CD4-positive, alpha-beta T cell (primary cell): ENCODE measurements around the gene LRP8. TPM values are rescaled to one million over a fixed set of nuclear protein-coding genes. Genes with fewer than 3 reads are reported as not detected.

Source experiments
- ATAC-seq: fragments of 200-7000 bp; cut with Tn5 transposase; one replicate; pipeline ENCODE4 v1.10.0; 2022; ENCODE audit warnings: mild to moderate bottlenecking; ENCODE audit not compliant: poor library complexity
- CTCF ChIA-PET: fragments of 350-600 bp; sonication (Branson Sonifier 250); formaldehyde crosslinking; loops from one replicate; lab custom pipeline; 2021; ENCODE audit warnings: antibody characterized with exemption, inconsistent platforms; lab: Charles Lee
- POLR2A ChIA-PET: fragments of 350-600 bp; sonication (Branson Sonifier 250); formaldehyde crosslinking; loops from one replicate; lab custom pipeline; 2021; ENCODE audit warnings: antibody characterized with exemption, inconsistent platforms; lab: Charles Lee
- DNase-seq, 14 experiments: peaks; one replicate each; pipeline ENCODE4 v3.0.0-alpha.2; 2013 to 2020; ENCODE audit warnings: mixed read lengths in 2 of 14
- H3K27ac ChIP-seq, 2 donors: one replicate each; pipeline versions ENCODE4 v1.5.1 to v1.7.0; 2013; ENCODE audit warnings: low read length in 2 of 2, low read depth in 1 of 2, mild to moderate bottlenecking in 1 of 2
- H3K27me3 ChIP-seq, 2 experiments: 1 replicate in 1 of 2; 2 replicates in 1 of 2; pipeline versions ENCODE4 v1.6.1 to v1.7.0; 2013; ENCODE audit warnings: low read length in 2 of 2, control low read depth in 1 of 2, mild to moderate bottlenecking in 1 of 2, moderate library complexity in 1 of 2; ENCODE audit not compliant: insufficient read depth in 2 of 2, control insufficient read depth in 1 of 2
- H3K36me3 ChIP-seq: one replicate; pipeline ENCODE4 v1.6.1; 2013; ENCODE audit warnings: low read length, control low read depth; ENCODE audit not compliant: insufficient read depth
- H3K4me1 ChIP-seq: one replicate; pipeline ENCODE4 v1.6.1; 2013; ENCODE audit warnings: low read length, control low read depth; ENCODE audit not compliant: insufficient read depth
- H3K4me3 ChIP-seq: one replicate; pipeline ENCODE4 v1.5.1; 2013; ENCODE audit warnings: mild to moderate bottlenecking, low read length, moderate library complexity
- H3K9me3 ChIP-seq, 2 experiments: 1 replicate in 1 of 2; 2 replicates in 1 of 2; pipeline versions ENCODE4 v1.6.1 to v1.7.0; 2013; ENCODE audit warnings: low read length in 2 of 2, mild to moderate bottlenecking in 2 of 2, control low read depth in 1 of 2, moderate library complexity in 1 of 2; ENCODE audit not compliant: control insufficient read depth in 1 of 2, insufficient read depth in 1 of 2
- H3K27ac Mint-ChIP-seq: one replicate; pipeline ENCODE4 v1.8.0; 2020; ENCODE audit warnings: mixed read lengths
- H3K27me3 Mint-ChIP-seq: one replicate; pipeline ENCODE4 v1.8.0; 2021; ENCODE audit warnings: mixed read lengths
- H3K36me3 Mint-ChIP-seq: one replicate; pipeline ENCODE4 v1.8.0; 2021; ENCODE audit warnings: low read depth, mixed read lengths
- H3K4me1 Mint-ChIP-seq: one replicate; pipeline ENCODE4 v1.8.0; 2021; ENCODE audit warnings: low read depth, mixed read lengths
- H3K4me3 Mint-ChIP-seq: one replicate; pipeline ENCODE4 v1.8.0; 2020; ENCODE audit warnings: mild to moderate bottlenecking, mixed read lengths
- H3K9me3 Mint-ChIP-seq: one replicate; pipeline ENCODE4 v1.8.0; 2020; ENCODE audit warnings: mixed read lengths
- intact Hi-C, 2 experiments: fragments of 100-400 bp; cut with DNase I in 1 of 2; cut with micrococcal nuclease in 1 of 2; formaldehyde crosslinking; loops; one replicate each; pipeline versions ENCODE4 v1.15.1 to v1.9.0; 2023 to 2025; cut with DNase I, micrococcal nuclease
- total RNA-seq, 174 experiments: library from RNA in 2 of 174; stranded (reverse) in 2 of 174; gene quantifications; one replicate each; pipeline ENCODE4 v1.2.3 and lab custom pipeline; 2021 to 2026
- TF ChIP-seq, protein P1 (sequence below): fragments of 200-600 bp; IDR thresholded peaks from one replicate; pipeline ENCODE4 v1.8.0; 2022; ENCODE audit warnings: antibody characterized with exemption, mild to moderate bottlenecking

Gene LRP8
- total RNA-seq, 2 experiments from 2014 or later: 8.1 to 11.5 TPM

DNA sequence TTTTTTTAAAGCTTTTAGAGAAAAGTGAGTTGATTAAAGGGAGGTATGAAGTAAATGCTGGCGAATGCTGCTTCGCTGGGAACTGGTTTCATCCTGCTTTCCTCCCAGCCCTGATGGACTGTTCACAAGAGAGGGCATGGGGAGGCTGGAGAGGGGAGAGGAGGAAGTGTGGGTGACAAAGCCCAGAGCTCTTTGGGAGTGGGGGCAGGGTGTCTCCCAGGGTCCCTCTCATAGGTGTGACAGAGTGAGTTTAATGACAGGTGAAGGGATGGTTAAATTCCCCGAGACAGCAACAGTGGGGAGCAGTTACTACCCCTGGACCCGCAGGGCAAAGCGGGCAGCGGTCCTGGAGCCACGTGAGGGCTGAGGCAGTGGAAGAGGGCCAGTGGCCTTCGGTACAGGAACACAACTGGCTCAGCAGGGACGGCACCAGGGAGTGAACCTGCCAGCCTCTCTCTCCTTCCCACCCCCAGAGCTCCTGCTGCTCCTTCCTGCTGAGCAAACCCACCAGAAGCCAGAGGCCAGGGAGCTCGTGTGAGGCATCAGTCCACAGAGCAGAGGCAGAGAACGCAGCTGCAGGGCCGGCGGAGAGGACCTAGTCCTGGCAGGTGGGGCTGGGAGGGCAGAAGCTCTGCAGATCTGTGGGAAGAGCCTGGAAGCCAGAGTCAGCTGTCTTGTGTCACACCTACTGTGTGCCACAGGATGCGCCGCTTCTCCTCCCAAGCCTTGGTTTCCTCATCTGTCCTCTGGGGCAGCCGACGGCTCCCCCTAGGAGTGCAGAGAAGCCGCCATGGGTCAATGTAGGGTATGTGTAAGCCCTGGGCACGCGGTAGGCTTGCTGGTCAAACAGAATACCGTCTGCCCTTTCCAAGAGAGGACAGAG is 20.9 kb upstream of the LRP8 start:
- H3K4me1 ChIP-seq: no peaks in the 10 kb centered on the region
- H3K4me3 ChIP-seq: no peak overlapping the region
- no peaks in the 10 kb centered on the region for H3K27me3 ChIP-seq
- no peak overlapping the region for H3K4me3 Mint-ChIP-seq
- H3K27ac ChIP-seq: no peak overlapping the region
- no peaks in the 10 kb centered on the region for H3K9me3 ChIP-seq
- TF ChIP-seq, protein P1, sequence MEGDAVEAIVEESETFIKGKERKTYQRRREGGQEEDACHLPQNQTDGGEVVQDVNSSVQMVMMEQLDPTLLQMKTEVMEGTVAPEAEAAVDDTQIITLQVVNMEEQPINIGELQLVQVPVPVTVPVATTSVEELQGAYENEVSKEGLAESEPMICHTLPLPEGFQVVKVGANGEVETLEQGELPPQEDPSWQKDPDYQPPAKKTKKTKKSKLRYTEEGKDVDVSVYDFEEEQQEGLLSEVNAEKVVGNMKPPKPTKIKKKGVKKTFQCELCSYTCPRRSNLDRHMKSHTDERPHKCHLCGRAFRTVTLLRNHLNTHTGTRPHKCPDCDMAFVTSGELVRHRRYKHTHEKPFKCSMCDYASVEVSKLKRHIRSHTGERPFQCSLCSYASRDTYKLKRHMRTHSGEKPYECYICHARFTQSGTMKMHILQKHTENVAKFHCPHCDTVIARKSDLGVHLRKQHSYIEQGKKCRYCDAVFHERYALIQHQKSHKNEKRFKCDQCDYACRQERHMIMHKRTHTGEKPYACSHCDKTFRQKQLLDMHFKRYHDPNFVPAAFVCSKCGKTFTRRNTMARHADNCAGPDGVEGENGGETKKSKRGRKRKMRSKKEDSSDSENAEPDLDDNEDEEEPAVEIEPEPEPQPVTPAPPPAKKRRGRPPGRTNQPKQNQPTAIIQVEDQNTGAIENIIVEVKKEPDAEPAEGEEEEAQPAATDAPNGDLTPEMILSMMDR: no peak
- ATAC-seq: no peak
- H3K36me3 ChIP-seq: no peaks in the 10 kb centered on the region
- no peaks in the 10 kb centered on the region for H3K27me3 Mint-ChIP-seq
- no peaks in the 10 kb centered on the region for H3K4me1 Mint-ChIP-seq
- intact Hi-C loops: no loop called here
- H3K9me3 Mint-ChIP-seq: no peaks in the 10 kb centered on the region
- H3K27ac Mint-ChIP-seq: no peak overlapping the region
- ChIA-PET CTCF (no interaction called here), POLR2A (no interaction called here)
- peak in 1 of 14 experiments; percentile 19 for DNase-seq
- H3K36me3 Mint-ChIP-seq: no peaks in the 10 kb centered on the region

DNA sequence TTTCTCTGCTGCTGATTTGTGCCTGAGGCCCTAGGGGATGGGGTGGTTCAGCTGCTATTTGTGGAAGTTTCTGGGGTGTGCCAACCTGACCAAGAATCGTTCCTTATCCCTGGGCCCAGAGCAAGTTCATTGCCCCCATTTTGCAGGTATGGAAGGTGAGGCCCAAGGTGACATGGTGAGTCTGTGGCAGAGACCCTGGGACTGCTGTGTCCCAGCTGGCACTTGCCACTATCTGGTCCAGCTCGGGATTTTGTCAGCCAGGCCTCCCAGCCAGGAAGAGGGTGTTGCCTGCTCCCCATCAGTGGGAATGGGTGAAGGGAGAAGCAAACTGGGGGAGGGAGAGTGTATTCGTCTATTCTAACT is 18.9 kb upstream of the LRP8 start:
- Mint-ChIP-seq H3K9me3 (no peaks in the 10 kb centered on the region), H3K27me3 (no peaks in the 10 kb centered on the region), H3K36me3 (no peaks in the 10 kb centered on the region), H3K27ac (no peak overlapping the region), H3K4me1 (no peaks in the 10 kb centered on the region), H3K4me3 (no peak overlapping the region)
- ATAC-seq (no peak), DNase-seq (peak in 1 of 14 experiments; percentile 19)
- Histone ChIP-seq H3K4me3 (no peak overlapping the region), H3K27ac (no peak overlapping the region), H3K4me1 (no peaks in the 10 kb centered on the region), H3K27me3 (no peaks in the 10 kb centered on the region), H3K9me3 (no peaks in the 10 kb centered on the region), H3K36me3 (no peaks in the 10 kb centered on the region)
- TF ChIP-seq, protein P1: no peak
- ChIA-PET POLR2A (no interaction called here), CTCF (no interaction called here)
- intact Hi-C loops: no loop called here

DNA sequence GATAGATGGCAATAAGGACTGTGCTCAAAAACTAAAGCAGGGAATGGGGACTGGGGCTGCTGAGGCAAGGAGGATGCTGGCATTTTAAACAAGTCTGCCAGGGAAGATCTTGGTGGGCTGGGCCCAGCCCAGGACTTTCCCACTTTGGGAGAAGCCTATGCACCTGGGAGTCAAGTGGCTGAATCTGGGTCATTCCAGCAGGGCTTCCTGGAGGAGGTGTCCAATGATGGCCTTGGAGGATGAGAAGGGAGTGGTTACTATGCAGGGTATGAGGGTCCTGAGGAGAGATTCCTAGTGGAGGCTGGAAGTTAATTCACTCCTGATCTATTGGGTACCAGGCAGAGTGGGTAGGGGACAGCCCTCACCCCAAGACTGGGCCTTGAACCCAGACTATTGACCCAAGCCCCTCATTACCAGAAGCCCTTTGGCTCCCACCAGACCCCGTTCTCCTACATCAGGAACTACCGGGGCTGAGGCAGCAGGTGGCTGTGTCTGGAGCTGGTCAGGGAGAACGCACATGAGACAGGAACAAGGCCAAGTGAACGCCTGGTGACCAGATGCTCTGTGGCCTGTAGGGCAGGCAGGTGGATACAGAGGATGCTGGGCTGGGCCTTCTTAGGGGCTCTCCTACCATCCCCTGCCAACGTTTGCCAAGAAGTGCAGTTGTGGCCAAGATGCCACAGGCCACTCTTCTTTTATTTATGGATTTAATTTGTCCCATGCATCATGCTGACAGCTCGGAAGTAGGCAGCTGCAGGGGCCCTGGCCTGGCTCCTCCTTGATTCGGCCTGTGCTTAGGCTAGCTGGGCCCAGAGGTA is 18.3 kb upstream of the LRP8 start:
- no peaks in the 10 kb centered on the region for H3K4me1 Mint-ChIP-seq
- TF ChIP-seq, protein P1: no peak
- no peaks in the 10 kb centered on the region for H3K4me1 ChIP-seq
- H3K4me3 Mint-ChIP-seq: no peak overlapping the region
- no peaks in the 10 kb centered on the region for H3K27me3 ChIP-seq
- intact Hi-C loops: no loop called here
- CTCF ChIA-PET: no interaction called here
- H3K9me3 Mint-ChIP-seq: no peaks in the 10 kb centered on the region
- no peaks in the 10 kb centered on the region for H3K9me3 ChIP-seq
- no peaks in the 10 kb centered on the region for H3K27me3 Mint-ChIP-seq
- POLR2A ChIA-PET: no interaction called here
- H3K27ac ChIP-seq: no peak overlapping the region
- ATAC-seq (no peak), DNase-seq (peak in 1 of 14 experiments; percentile 7)
- H3K36me3 Mint-ChIP-seq: no peaks in the 10 kb centered on the region
- H3K36me3 ChIP-seq: no peaks in the 10 kb centered on the region
- no peak overlapping the region for H3K4me3 ChIP-seq
- no peak overlapping the region for H3K27ac Mint-ChIP-seq
